Activated T-cell treated with anti-CD3 and anti-CD28 coated beads, Interleukin-2, amount 50 U/mL, for 48 hours (primary cell): ENCODE results near the gene GNAO1.
A peak's percentile ranks its signal among the peaks of the same experiment; 100 is the strongest.

ENCODE experiments used
- DNase-seq, 2 experiments: peaks; one replicate each; pipeline ENCODE4 v3.0.0-alpha.2; 2020

GNAO1 gene

GRCh38 chr16:56198006-56198754 is 6.9 kb downstream of the GNAO1 start:
- DNase-seq = no peak

GRCh38 chr16:56198755-56199114 is 7.4 kb downstream of the GNAO1 start:
- DNase-seq = no peak

GRCh38 chr16:56199164-56199563 is 7.9 kb downstream of the GNAO1 start:
- DNase-seq = peak; percentile 47 to 52

- no peak for DNase-seq
Measured at GRCh38 chr16:56201030-56201429, 9.7 kb downstream of the GNAO1 start.

GRCh38 chr16:56202036-56202435 is 10.7 kb downstream of the GNAO1 start:
- no peak for DNase-seq

GRCh38 chr16:56203052-56203451 is 11.8 kb downstream of the GNAO1 start:
- DNase-seq = peak; percentile 73

GRCh38 chr16:56204816-56205215 is 13.5 kb downstream of the GNAO1 start:
- no peak for DNase-seq

GRCh38 chr16:56206951-56207350 is 15.7 kb downstream of the GNAO1 start:
- DNase-seq = no peak

- no peak for DNase-seq
Measured at GRCh38 chr16:56207421-56207820, 16.1 kb downstream of the GNAO1 start.

- no peak for DNase-seq
Measured at GRCh38 chr16:56211435-56211981, 20.2 kb downstream of the GNAO1 start.

GRCh38 chr16:56212144-56212543 is 20.9 kb downstream of the GNAO1 start:
- DNase-seq = no peak

- no peak for DNase-seq
Measured at GRCh38 chr16:56221995-56222394, 30.7 kb downstream of the GNAO1 start.

GRCh38 chr16:56222474-56222997 is 31.2 kb downstream of the GNAO1 start:
- no peak for DNase-seq

- DNase-seq = no peak
Measured at GRCh38 chr16:56225017-56225742, 33.9 kb downstream of the GNAO1 start.

GRCh38 chr16:56226187-56226586 is 34.9 kb downstream of the GNAO1 start:
- no peak for DNase-seq

- DNase-seq = no peak
Measured at GRCh38 chr16:56226845-56227525, 35.7 kb downstream of the GNAO1 start.

- DNase-seq = no peak
Measured at GRCh38 chr16:56227936-56228335, 36.6 kb downstream of the GNAO1 start.

- DNase-seq = no peak
Measured at GRCh38 chr16:56228476-56228875, 37.2 kb downstream of the GNAO1 start.

GRCh38 chr16:56233795-56234566 is 42.7 kb downstream of the GNAO1 start:
- no peak for DNase-seq

- no peak for DNase-seq
Measured at GRCh38 chr16:56234737-56235136, 43.4 kb downstream of the GNAO1 start.

GRCh38 chr16:56237451-56237930 is 46.2 kb downstream of the GNAO1 start:
- DNase-seq = no peak

- DNase-seq = no peak
Measured at GRCh38 chr16:56238188-56238587, 46.9 kb downstream of the GNAO1 start.
